ENCODE data around the gene MIPEP.

Gene MIPEP

DNA sequence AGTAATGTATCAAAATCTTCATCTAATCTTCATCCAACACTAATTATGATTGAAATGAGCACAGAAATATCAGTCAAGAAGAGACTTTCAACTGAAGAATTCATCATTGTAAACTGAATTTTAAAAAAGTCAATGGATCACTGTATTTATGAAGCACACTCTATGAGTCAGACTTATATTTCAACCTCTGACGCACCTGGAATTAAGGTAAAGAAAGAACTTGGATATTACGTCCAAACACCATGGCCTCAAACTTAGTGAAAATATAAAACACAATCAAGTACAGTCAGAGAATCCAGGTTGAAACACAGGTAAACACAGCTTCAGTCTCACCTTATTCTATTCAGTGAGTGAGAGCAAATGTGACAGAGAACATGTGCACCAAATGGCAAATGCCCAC lies 39.5 kb downstream of the MIPEP start:
- no peak for FAIRE-seq

DNA sequence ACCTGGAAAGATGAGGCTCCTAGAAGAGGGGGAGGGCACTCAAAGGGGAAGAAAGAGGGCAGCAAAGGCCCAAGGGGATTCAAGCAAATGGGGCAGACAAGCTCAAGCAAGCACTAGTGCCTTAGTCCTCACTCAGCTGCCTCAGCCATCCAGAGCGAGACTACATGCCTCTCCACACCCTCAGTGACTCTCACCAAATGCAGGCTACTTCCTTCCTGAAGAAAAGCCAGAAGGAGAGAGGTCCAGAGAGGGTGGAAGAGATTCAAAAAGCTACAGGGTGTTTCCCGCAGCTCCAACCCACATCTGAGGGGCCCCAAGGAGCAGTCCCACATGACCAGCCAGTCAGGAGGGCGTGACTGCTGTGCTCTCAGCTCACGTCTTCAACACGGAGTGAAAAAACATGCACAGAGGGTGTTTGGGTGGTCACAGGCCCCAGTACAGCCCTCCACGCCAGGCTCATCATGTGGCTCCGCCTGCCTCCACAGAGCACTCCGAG lies 40.5 kb downstream of the MIPEP start:
- FAIRE-seq: no peak

DNA sequence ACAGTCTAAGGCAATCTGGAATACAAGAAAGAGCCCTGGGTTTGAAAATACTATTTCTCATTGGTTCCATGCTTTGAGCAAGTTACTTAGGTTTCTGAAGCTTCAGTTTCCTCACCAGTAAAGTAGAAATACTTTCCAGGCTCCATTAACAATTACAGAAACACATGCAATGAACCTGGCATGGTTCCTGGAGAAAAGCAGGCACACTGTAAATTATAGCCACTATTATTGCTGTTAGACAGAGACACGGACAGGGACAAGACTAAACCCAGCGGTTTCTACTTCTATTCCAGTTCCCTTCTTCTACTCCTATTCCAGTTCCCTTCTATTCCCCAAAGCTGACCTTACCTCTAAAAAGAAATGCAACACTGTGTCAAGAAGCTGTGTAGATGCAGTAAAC lies 41.2 kb downstream of the MIPEP start:
- no peak for FAIRE-seq

- FAIRE-seq: no peak
Measured at GRCh38 chr13:23847497-23847896, 41.7 kb downstream of the MIPEP start.

DNA sequence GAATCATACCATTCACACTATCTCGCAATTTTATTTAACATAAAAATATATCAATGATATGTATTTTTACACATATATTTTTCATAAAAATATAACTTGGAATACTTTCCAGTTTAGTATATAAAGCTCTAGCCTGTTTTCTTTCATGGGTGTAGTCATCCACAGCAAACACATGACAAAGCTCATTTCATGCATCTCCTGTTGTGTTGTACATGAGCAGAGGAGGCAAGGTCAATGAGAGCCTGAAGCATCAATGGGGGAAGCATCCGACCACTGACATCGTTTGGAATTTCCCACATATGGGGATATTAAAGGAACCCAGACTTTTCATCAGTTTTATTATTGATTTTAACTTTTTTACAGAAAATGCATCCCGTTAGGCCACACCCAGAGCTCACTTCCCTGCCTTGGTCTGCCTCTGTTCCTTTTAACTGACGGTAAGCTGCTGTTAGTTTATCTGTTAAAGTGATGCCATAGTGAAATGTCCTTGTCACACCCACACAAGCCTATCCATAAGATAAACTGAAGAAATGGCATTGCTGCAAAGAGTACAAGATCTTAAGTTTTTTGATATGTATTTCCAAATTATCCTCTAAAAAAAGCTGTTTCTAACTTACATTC lies 44.0 kb downstream of the MIPEP start:
- FAIRE-seq: no peak

GRCh38 chr13:23844132-23844531 lies 45.1 kb downstream of the MIPEP start:
- no peak for FAIRE-seq

DNA sequence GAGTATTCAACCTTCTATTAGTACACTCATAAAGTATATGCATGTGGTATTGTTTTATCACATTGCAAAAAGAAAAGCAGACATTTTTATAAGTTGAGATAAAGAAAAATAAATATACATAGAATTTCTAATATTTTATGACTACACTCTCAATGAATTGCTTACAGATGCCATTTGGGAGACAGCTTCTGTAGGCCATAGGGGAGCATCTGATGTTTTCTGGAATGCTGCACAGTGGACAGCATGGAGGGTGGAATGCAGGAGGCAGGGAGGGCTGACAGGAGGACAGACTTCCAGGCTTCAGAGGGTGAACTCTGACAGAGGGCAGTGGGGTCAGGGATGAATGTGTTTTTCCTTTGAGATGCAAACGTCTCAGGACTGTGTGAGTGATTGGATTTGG lies 45.8 kb downstream of the MIPEP start:
- FAIRE-seq: no peak

DNA sequence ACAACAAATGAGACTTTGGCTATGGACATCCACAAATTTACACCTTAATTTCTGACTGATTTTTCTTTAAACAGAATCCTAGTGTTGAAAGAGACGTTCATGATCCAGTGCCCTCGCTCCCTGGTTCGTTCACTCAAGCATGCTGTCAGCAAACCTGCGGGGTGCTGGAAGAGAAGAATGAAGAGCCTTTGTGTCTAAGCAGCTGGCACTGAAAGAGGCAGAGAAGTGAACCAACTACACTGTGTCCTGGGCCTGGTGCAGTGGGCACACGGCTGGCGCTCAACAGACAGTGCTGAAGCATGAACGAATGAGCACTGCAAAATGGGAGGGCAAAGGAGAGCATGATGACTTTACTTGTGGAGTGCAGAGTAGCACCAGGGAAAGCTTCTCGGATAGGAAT lies 46.8 kb downstream of the MIPEP start:
- no peak for FAIRE-seq

DNA sequence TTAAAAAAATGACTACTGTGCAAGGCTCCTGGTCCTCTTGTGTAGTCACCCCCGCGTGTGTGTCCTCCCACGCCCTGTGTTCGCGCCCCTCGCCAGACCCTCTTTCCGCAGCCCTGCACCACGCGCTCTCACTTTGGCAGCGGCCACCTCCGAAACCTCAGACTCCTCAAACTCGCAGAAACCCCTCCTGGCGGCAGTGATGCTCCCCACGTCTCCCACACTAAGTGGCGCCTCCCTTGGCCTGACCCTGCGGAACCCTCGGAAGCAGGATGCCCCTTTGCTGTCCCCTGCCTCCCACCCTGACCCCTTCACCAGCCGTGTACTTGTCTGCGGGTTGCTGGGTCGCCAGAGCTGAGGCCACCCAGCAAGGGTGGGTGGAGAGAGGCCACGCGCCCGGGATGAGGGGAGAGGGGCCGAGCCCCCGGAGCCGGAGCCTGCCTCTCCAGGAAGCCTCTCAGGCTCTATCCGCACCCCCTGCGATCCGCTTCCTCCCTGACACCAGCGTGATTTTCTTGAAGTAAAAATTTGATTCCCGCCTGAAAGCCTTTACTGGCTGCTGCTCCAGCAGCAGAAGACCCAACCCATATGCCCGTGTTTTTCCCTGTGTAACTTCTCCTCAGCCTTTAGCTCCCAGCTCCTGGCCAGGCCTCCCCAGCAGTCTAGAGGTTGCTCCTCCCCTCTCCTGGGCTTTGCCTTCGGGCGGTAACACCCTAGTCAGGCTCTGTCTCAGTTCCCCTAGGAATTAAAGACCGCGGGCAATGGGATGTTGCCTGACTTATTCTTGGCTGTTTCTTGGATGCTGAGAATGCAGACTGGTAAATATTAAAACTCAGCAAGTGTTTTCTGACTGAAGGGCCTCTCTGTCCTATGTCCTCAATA lies 55.2 kb downstream of the MIPEP start:
- FAIRE-seq: no peak

DNA sequence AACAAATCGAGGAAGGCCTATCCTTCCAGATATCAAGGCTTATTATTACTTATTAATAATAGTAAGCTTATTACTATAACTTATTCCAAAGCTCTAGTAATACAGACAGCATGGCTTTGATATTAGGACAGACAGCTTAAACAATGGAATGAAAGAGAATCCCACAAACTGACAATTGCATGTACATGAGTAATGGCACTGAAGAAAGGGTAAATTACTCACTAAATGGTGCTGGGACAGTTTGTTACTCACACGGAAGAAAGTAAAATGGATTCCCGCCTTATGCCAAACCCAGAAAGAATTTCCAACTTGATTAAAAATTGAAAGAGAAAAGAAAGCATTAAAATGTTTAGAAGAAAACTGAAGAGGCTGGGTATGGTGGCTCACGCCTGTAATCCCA lies 60.3 kb downstream of the MIPEP start:
- FAIRE-seq: no peak

DNA sequence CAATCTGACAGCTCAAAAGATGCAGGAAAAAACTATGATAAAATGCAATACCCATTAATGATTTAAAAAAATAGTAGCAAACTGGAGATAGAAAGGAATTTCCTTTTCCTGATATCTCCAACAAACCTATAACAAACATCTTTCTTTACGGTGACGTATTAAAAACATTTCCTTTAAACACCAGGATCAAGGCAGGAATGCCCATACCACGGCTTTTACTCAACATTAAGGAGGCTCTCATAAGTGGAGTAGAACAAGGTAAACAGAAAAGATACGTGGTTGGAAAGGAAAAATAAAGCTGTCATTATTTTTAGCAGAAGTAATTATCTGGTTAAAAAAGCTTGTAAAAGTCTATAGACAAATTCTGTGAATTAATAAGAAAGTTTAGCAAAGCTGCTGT lies 61.1 kb downstream of the MIPEP start:
- FAIRE-seq: no peak

DNA sequence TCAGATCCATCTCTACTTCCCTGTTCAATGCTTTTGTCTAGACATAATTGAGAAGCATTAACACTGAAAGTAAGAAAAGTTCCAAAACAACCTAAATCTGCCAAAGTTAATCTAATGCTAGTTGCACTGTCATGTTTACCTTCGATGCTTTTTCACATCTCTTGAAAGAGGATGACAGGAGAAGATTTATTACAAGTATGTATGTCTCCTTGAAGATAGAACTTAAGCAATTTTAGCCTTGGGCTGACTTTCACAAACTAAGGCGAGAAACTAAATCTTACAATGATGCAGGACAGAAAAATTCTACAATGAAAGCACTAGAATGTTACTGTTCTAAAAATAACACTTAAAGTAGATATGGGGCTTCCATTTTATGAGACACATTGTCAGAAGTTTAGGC lies 64.0 kb downstream of the MIPEP start:
- FAIRE-seq: no peak

- FAIRE-seq: no peak
Measured at GRCh38 chr13:23824371-23824770, 64.8 kb downstream of the MIPEP start.

GRCh38 chr13:23822252-23822824 lies 66.9 kb downstream of the MIPEP start:
- no peak for FAIRE-seq

- FAIRE-seq: no peak
Measured at GRCh38 chr13:23820530-23820929, 68.7 kb downstream of the MIPEP start.

DNA sequence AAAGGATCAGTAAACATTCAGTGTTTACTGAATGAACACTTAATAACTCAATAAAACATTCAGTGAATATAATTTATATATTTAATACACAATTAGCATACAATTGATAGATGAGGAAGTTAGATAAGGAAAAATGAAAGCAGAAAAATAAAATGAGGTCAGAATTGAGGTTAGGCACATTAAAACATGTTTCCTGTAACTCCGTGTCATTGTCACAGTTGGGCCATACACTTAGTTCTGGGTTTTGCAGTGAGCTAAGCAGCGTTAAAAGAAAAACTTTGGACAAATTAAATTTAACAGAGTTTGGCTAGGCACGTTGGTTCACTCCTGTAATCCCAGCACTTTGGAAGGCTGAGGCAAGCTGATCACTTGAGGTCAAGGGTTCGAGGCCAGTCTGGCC lies 71.4 kb downstream of the MIPEP start:
- no peak for FAIRE-seq

DNA sequence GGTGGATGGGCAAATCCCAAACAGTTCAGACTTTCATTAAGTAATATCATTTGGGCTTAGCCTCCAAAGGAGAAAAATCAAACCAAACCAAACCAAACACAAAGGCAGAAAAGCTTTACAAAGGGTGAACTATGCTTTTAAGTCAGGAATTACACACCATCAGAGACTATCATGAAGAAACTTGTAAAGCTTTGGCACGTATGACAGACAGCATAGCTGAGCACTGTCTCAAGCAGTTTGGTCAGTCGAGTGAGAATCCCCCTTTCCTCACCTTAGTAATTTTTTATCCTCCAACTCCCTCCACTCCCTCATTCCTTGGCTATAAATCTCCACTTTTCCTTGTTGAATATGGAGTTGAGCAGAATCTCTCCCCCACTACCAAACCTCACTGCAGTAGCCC lies 72.1 kb downstream of the MIPEP start:
- FAIRE-seq: no peak

GRCh38 chr13:23813635-23814034 lies 75.6 kb downstream of the MIPEP start:
- FAIRE-seq: no peak

DNA sequence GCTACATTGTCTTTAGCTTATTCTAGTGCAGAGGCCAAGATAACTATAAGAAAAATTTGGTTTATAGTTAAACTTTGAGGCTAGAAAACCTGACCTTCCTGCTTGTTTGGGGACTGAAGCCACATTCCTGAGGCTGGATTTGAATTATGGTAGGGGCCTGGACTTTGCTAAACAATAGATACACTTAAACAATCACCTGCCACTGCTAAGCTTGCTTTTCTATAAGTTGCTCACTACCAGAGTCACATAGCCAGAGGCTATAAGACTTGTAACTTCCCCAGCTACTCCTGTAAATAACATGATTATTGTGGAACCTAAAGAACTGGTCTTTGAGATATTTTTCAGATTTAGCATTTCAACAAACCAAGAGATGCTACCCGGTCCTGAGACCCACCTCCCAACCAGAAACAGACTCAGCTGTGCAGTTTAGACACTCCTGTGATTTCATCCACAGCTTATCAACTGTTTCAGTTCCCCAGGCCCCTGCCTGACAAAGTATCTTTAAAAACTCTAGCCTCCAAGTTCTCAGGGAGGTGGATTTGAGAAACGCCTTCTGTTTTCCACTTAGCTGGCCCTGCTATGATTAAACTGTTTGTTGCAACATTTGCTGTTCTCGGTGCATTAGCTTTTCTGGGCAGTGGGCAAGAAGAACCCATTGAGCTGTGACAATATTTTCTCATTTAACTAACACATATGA lies 77.7 kb downstream of the MIPEP start:
- no peak for FAIRE-seq

DNA sequence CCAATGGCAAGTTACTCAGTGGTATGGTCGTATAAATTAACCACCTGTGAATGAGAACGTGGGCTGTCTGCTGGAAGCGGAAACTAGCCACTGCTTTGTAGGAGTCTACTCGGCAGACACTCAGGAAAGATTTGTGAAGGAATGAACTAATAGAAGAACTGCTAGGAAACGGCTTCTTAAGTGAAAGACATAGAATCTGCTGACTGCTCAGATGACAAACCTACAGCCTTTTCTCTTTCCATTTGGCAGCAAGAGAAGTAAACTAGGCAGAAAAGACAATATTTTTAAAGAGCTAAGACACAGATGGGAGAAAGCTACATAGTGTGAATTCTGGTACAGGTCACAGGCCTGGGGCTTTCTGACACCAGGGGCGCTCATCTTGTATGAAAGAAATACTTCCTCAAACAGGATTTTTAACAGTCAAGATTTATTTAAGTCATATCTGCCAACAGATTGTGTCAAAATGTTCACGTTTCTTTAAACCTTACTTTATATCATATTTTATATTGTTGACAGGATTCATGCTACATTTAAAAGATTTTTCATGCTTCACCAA lies 78.4 kb downstream of the MIPEP start:
- FAIRE-seq: no peak

- FAIRE-seq: no peak
Measured at GRCh38 chr13:23808803-23809202, 80.4 kb downstream of the MIPEP start.

DNA sequence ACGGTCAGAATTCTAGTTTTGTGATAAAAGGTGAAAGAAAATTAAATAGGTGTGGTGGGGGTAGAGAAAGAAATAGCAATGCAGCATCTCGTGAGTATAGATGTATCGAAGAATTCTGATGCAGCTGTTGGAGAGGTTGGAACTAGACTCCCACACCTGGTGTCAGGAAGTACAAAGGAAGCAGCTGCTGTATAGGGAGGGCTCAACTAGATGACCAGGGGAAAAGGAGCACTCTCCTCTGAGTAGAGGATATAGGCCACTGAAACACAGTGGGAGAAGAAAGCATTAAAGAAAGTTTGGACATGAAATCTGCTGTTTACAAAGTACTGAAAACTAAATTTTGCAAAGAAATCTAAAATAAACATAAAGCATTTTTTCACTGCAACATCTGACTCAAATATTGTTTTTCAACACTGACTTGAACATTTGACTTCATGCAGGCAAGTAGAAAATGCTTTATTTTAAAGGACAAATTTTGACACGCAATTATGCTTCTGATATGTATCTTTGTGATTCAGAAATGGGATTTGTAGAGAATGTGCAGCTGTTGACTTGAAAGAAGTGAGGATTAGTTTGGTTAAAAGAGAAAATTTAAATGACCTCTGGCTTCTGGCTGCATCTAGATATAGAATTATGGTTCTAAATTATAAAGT lies 82.2 kb downstream of the MIPEP start:
- FAIRE-seq: no peak

DNA sequence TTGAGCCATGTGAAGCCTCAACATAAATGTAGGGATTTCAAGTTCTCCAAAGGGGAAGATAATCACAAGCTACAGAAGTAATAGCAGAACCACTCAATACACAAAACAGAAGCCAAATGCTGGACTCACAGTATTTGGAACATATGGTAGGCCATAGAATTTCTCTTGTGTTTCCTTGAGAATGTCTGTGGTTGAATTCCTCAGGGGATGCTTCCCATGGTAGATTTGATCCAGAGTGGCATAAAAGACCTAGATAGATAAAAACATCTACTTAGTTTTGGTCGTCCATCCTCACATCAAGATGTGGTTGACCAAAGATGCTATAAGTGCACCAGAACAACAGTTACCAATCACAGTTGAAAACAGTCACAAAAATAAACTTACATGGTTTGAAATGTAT lies 83.4 kb downstream of the MIPEP start:
- no peak for FAIRE-seq

Data from G401.6 (cell line).